PC-3 (cell line): Measurements from ENCODE around the gene TAF1C. TPM values are rescaled to one million over a fixed set of nuclear protein-coding genes. Genes with fewer than 3 reads are reported as not detected.

Source experiments
- ATAC-seq: fragments of 200-7000 bp; cut with Tn5 transposase; 2 replicates; pipeline ENCODE4 v1.9.1; 2020; ENCODE audit warnings: mild to moderate bottlenecking, moderate library complexity
- BruUV-seq: library from RNA; stranded (reverse); fragments of 400-500 nt; replicated peaks from 2 replicates; lab custom pipeline; 2021; lab: Mats Ljungman, UMichigan
- CTCF ChIA-PET: fragments of 300-600 bp; sonication (Branson Sonifier 250); formaldehyde crosslinking; loops from one replicate; lab custom pipeline; 2022; ENCODE audit warnings: antibody characterized with exemption; lab: Charles Lee
- POLR2A ChIA-PET: fragments of 300-600 bp; sonication (Branson Sonifier 250); formaldehyde crosslinking; loops from one replicate; lab custom pipeline; 2022; ENCODE audit warnings: antibody characterized with exemption; ENCODE audit not compliant: unreplicated experiment; lab: Charles Lee
- DNase-seq: peaks from one replicate; pipeline ENCODE4 v3.0.0-alpha.2; 2015
- H2AFZ ChIP-seq: fragments of 300-600 bp; sonication (generic); 2 replicates; pipeline ENCODE4 v1.6.0; 2016; ENCODE audit warnings: antibody characterized with exemption, low read length
- H3F3A ChIP-seq: fragments of 300-600 bp; sonication (generic); one replicate; pipeline ENCODE4 v1.6.0; 2017; ENCODE audit warnings: antibody characterized with exemption, low read length, control low read depth, mild to moderate bottlenecking; ENCODE audit not compliant: unreplicated experiment
- H3K27ac ChIP-seq: fragments of 300-600 bp; sonication (generic); 2 replicates; pipeline ENCODE4 v1.5.1; 2016; ENCODE audit warnings: mild to moderate bottlenecking, low read length
- H3K27me3 ChIP-seq: fragments of 300-600 bp; sonication (generic); 2 replicates; pipeline ENCODE4 v1.6.1; 2016; ENCODE audit warnings: low read length, mixed read lengths
- H3K36me3 ChIP-seq: fragments of 300-600 bp; sonication (generic); 2 replicates; pipeline ENCODE4 v1.6.1; 2016; ENCODE audit warnings: low read depth, mixed run types, low read length, mixed read lengths
- H3K4me1 ChIP-seq: fragments of 300-600 bp; sonication (generic); 2 replicates; pipeline ENCODE4 v1.5.1; 2016; ENCODE audit warnings: low read length; ENCODE audit not compliant: insufficient read depth
- H3K4me2 ChIP-seq: fragments of 300-600 bp; sonication (generic); 2 replicates; pipeline ENCODE4 v1.6.0; 2016; ENCODE audit warnings: low read length
- H3K4me3 ChIP-seq: fragments of 300-600 bp; sonication (generic); 2 replicates; pipeline ENCODE4 v1.5.1; 2016; ENCODE audit warnings: mild to moderate bottlenecking, low read length, mixed read lengths
- H3K79me2 ChIP-seq: fragments of 300-600 bp; sonication (generic); 2 replicates; pipeline ENCODE4 v1.6.1; 2017; ENCODE audit warnings: low read length, mixed read lengths
- H3K9ac ChIP-seq: fragments of 300-600 bp; sonication (generic); 2 replicates; pipeline ENCODE4 v1.6.0; 2016; ENCODE audit warnings: mild to moderate bottlenecking, low read length
- H3K9me2 ChIP-seq: fragments of 300-600 bp; sonication (generic); replicated peaks from 2 replicates; pipeline ENCODE4 v1.6.1; 2016; ENCODE audit warnings: mixed run types, low read length, mixed read lengths
- H3K9me3 ChIP-seq: fragments of 300-600 bp; sonication (generic); 2 replicates; pipeline ENCODE4 v1.6.1; 2016; ENCODE audit warnings: low read length, mixed read lengths
- H4K20me1 ChIP-seq: fragments of 300-600 bp; sonication (generic); 2 replicates; pipeline ENCODE4 v1.6.1; 2016; ENCODE audit warnings: low read length, mixed read lengths
- CTCF ChIP-seq: fragments of 300-600 bp; sonication (generic); conservative IDR thresholded peaks from 2 replicates; pipeline ENCODE4 v1.5.1; 2017; ENCODE audit warnings: antibody characterized with exemption, low read depth, mild to moderate bottlenecking, low read length
- EZH2 ChIP-seq: fragments of 300-600 bp; sonication (generic); IDR thresholded peaks from one replicate; pipeline ENCODE4 v1.6.1; 2017; ENCODE audit warnings: antibody characterized with exemption, mild to moderate bottlenecking, low read length; ENCODE audit not compliant: unreplicated experiment
- EZH2phosphoT487 ChIP-seq: fragments of 300-600 bp; sonication (generic); IDR thresholded peaks from 2 replicates; pipeline ENCODE4 v1.6.1; 2018; ENCODE audit warnings: mild to moderate bottlenecking, antibody characterized with exemption, low read length, borderline replicate concordance
- intact Hi-C: fragments of 100-400 bp; cut with micrococcal nuclease; formaldehyde crosslinking; loops from 2 replicates; pipeline ENCODE4 v1.9.0; 2023
- total RNA-seq: library from RNA; depleted of rRNA; stranded (reverse); fragments of >200 nt; gene quantifications from 2 replicates; pipeline ENCODE4 v1.2.3, GENCODE V29; 2014

Gene TAF1C
- total RNA-seq, 1 experiment from 2014 or later = 21.8 TPM

GRCh38 chr16:84195201-84196093 lies 8.6 kb upstream of the TAF1C start:
- H3K4me3 ChIP-seq = no peak overlapping the region
- intact Hi-C loops = no loop called here
- CTCF ChIA-PET = no interaction called here

GRCh38 chr16:84194470-84195200 lies 7.8 kb upstream of the TAF1C start:
- Histone ChIP-seq H3K9me3 (no peaks in the 10 kb centered on the region), H3K4me1 (no peaks in the 10 kb centered on the region), H3K4me2 (no peak overlapping the region), H3K4me3 (no peak overlapping the region), H3K27me3 (no peaks in the 10 kb centered on the region), H3K36me3 (no peaks in the 10 kb centered on the region), H3K9ac (no peak overlapping the region), H4K20me1 (no peaks in the 10 kb centered on the region), H3F3A (no peaks in the 10 kb centered on the region), H3K79me2 (no peaks in the 10 kb centered on the region), H3K9me2 (no peaks in the 10 kb centered on the region), H2AFZ (no peak overlapping the region), H3K27ac (no peak overlapping the region)
- DNase-seq (no peak), ATAC-seq (no peak)
- ChIA-PET POLR2A (no interaction called here), CTCF (no interaction called here)
- intact Hi-C loops = no loop called here
- TF ChIP-seq EZH2phosphoT487 (no peak), CTCF (no peak), EZH2 (no peak)
- no TSS peak for BruUV-seq

More at GRCh38 chr16:84195201-84196093, 8.6 kb upstream of the TAF1C start:
- Histone ChIP-seq H3K9me2 (no peaks in the 10 kb centered on the region), H4K20me1 (no peaks in the 10 kb centered on the region), H3F3A (no peaks in the 10 kb centered on the region), H3K27me3 (no peaks in the 10 kb centered on the region), H3K9me3 (no peaks in the 10 kb centered on the region), H3K27ac (no peak overlapping the region), H3K79me2 (no peaks in the 10 kb centered on the region), H2AFZ (no peak overlapping the region), H3K9ac (no peak overlapping the region), H3K4me1 (no peaks in the 10 kb centered on the region), H3K4me2 (no peak overlapping the region), H3K36me3 (no peaks in the 10 kb centered on the region)
- POLR2A ChIA-PET = no interaction called here
- BruUV-seq = no TSS peak
- DNase-seq (no peak), ATAC-seq (no peak)
- no peak for TF ChIP-seq EZH2
- no peak for TF ChIP-seq CTCF
- no peak for TF ChIP-seq EZH2phosphoT487
